ENCODE measurements around the gene CFAP73.

The CFAP73 gene

GRCh38 chr12:113105606-113106271 lies 43.8 kb upstream of the CFAP73 start:
- no peak overlapping the region for H3K4me3 ChIP-seq (ENCODE audit: low read depth, low read length)

GRCh38 chr12:113106361-113106760 lies 43.2 kb upstream of the CFAP73 start:
- no peak for TF ChIP-seq CTCF (IDR thresholded peaks at IDR 0.05; ENCODE audit: low read depth, low read length)
- H3K4me3 ChIP-seq (ENCODE audit: low read depth, low read length) = no peak overlapping the region

More at GRCh38 chr12:113105606-113106271, 43.8 kb upstream of the CFAP73 start:
- TF ChIP-seq CTCF (IDR thresholded peaks at IDR 0.05; ENCODE audit: low read depth, low read length) = no peak

- H3K4me3 ChIP-seq (ENCODE audit: low read depth, low read length) = no peak overlapping the region
- no peak for TF ChIP-seq CTCF (IDR thresholded peaks at IDR 0.05; ENCODE audit: low read depth, low read length)
Observed at GRCh38 chr12:113108308-113108707, 41.2 kb upstream of the CFAP73 start.

GRCh38 chr12:113109360-113109759 lies 40.2 kb upstream of the CFAP73 start:
- no peak for TF ChIP-seq CTCF (IDR thresholded peaks at IDR 0.05; ENCODE audit: low read depth, low read length)

GRCh38 chr12:113109872-113110599 lies 39.5 kb upstream of the CFAP73 start:
- no peak for TF ChIP-seq CTCF (IDR thresholded peaks at IDR 0.05; ENCODE audit: low read depth, low read length)
- H3K4me3 ChIP-seq (ENCODE audit: low read depth, low read length) = no peak overlapping the region

More at GRCh38 chr12:113109360-113109759, 40.2 kb upstream of the CFAP73 start:
- H3K4me3 ChIP-seq (ENCODE audit: low read depth, low read length) = no peak overlapping the region

- no peak for TF ChIP-seq CTCF (IDR thresholded peaks at IDR 0.05; ENCODE audit: low read depth, low read length)
- no peak overlapping the region for H3K4me3 ChIP-seq (ENCODE audit: low read depth, low read length)
Observed at GRCh38 chr12:113111247-113111646, 38.3 kb upstream of the CFAP73 start.
